Activated naive CD8-positive, alpha-beta T cell treated with anti-CD3 and anti-CD28 coated beads, Interleukin-2, amount 50 U/mL, for 24 hours (primary cell): ENCODE data around the gene RDH8.

Experiments
- ATAC-seq: fragments of 150-1000 bp; cut with Tn5 transposase; one replicate; pipeline ENCODE4 v1.10.0; 2021
- DNase-seq: peaks from one replicate; pipeline ENCODE4 v3.0.0; 2021
- H3K27ac Mint-ChIP-seq: one replicate; pipeline ENCODE4 v1.8.0; 2021; ENCODE audit warnings: mild to moderate bottlenecking, mixed read lengths
- H3K27me3 Mint-ChIP-seq: one replicate; pipeline ENCODE4 v1.8.0; 2021; ENCODE audit warnings: mixed read lengths
- H3K36me3 Mint-ChIP-seq: one replicate; pipeline ENCODE4 v1.8.0; 2021; ENCODE audit warnings: low read depth, mixed read lengths
- H3K4me1 Mint-ChIP-seq: one replicate; pipeline ENCODE4 v1.8.0; 2021; ENCODE audit warnings: mixed read lengths
- H3K4me3 Mint-ChIP-seq: one replicate; pipeline ENCODE4 v1.8.0; 2021; ENCODE audit warnings: mild to moderate bottlenecking, moderate library complexity, mixed read lengths
- H3K9me3 Mint-ChIP-seq: one replicate; pipeline ENCODE4 v1.8.0; 2021; ENCODE audit warnings: mixed read lengths

RDH8 gene

DNA sequence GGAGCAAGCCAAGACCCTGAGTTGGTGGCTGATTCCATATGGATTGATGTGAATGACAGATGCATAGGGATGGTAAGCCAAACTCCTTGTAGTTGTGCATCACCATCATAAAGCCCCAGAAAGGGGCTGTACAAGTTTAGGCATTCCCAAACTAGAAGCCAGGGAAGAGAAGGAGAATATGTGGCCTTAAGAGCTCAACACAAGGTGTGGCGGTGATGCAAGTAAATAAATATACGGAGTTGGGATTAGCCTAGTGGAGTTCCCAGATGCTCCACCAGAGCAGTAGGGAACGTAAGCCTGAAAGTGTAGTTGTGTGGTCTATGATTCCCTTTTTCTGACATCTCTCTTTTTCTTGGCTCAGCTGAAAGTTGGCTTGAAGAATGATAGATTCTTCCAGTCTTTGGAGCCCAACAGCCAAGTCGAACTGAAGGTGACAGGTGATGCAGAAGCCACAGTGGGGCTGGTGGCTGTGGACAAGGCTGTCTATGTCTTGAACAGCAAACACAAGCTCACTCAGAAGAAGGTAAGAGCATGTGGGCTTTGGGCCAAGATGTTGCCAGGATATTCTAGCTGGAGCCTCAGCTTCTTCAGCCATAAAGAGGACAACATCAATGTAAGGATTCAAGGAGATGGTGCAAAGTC, 30.1 kb downstream of the RDH8 start:
- ATAC-seq = no peak
- no peaks in the 10 kb centered on the region for H3K4me1 Mint-ChIP-seq
- peaks cover 28% of the 10 kb centered on the region for H3K27me3 Mint-ChIP-seq
- DNase-seq = no peak
- H3K4me3 Mint-ChIP-seq = no peak overlapping the region
- no peaks in the 10 kb centered on the region for H3K36me3 Mint-ChIP-seq
- H3K27ac Mint-ChIP-seq = no peak overlapping the region
- peaks cover 14% of the 10 kb centered on the region for H3K9me3 Mint-ChIP-seq

DNA sequence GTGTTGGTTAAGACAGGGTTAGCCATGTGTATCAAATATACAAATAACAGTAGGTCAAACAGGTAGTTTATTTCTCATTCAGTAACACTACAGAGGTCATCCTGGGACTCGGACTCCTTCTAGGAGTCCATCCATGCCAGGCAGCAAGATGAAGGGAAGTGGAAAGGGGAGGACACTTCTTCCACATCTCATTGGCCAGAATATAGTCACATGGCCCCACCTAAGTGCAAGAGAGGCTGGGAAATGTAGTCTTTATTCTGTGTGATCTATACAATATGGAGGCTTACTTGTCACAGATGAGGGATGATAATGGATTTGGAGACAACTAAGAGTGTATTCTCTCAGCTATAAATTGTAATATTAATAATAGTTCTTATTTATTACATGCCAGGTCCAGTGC, 31.1 kb downstream of the RDH8 start:
- no peaks in the 10 kb centered on the region for H3K36me3 Mint-ChIP-seq
- peaks cover 14% of the 10 kb centered on the region for H3K9me3 Mint-ChIP-seq
- H3K27ac Mint-ChIP-seq = no peak overlapping the region
- DNase-seq (no peak), ATAC-seq (no peak)
- H3K27me3 Mint-ChIP-seq = peaks cover 22% of the 10 kb centered on the region
- no peaks in the 10 kb centered on the region for H3K4me1 Mint-ChIP-seq
- no peak overlapping the region for H3K4me3 Mint-ChIP-seq

DNA sequence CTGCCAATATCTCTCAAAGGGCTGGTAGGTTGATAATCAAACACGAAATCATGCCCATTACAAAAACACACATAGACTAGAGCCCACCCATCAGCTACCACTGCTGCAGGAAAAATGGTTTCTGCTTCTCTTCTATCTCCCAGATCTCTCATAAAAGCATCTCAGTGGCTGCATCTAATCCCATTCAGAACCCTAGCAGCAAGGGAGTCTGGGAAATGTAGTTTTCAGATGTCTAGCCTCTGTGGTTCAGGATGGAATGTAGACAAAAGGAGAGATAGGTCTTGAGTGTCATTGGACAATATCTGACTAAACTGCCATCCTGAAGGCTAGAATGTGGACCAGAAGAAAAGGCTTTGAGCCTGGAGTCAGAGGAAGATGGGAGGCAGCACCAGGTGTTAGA, 32.1 kb downstream of the RDH8 start:
- ATAC-seq (no peak), DNase-seq (no peak)
- Mint-ChIP-seq H3K27ac (no peak overlapping the region), H3K4me3 (no peak overlapping the region), H3K9me3 (peaks cover 14% of the 10 kb centered on the region), H3K36me3 (no peaks in the 10 kb centered on the region), H3K4me1 (no peaks in the 10 kb centered on the region), H3K27me3 (peaks cover 22% of the 10 kb centered on the region)

GRCh38 chr19:10049626-10050025, 36.3 kb downstream of the RDH8 start:
- Mint-ChIP-seq H3K36me3 (no peaks in the 10 kb centered on the region), H3K27ac (no peak overlapping the region), H3K4me3 (no peak overlapping the region), H3K9me3 (peaks cover 2% of the 10 kb centered on the region), H3K4me1 (no peaks in the 10 kb centered on the region), H3K27me3 (peaks cover 11% of the 10 kb centered on the region)
- DNase-seq (no peak), ATAC-seq (no peak)

GRCh38 chr19:10052602-10053360, 39.5 kb downstream of the RDH8 start:
- no peaks in the 10 kb centered on the region for H3K4me1 Mint-ChIP-seq

GRCh38 chr19:10061717-10062310, 48.5 kb downstream of the RDH8 start:
- Mint-ChIP-seq H3K36me3 (no peaks in the 10 kb centered on the region), H3K4me3 (no peak overlapping the region), H3K9me3 (no peaks in the 10 kb centered on the region), H3K27me3 (peaks cover 23% of the 10 kb centered on the region), H3K27ac (no peak overlapping the region), H3K4me1 (no peaks in the 10 kb centered on the region)
- no peak for DNase-seq
- no peak for ATAC-seq

More at GRCh38 chr19:10052602-10053360, 39.5 kb downstream of the RDH8 start:
- H3K27me3 Mint-ChIP-seq = peaks cover 4% of the 10 kb centered on the region
- no peak for ATAC-seq
- H3K36me3 Mint-ChIP-seq = no peaks in the 10 kb centered on the region
- no peak overlapping the region for H3K27ac Mint-ChIP-seq
- no peak overlapping the region for H3K4me3 Mint-ChIP-seq
- DNase-seq = no peak
- H3K9me3 Mint-ChIP-seq = no peaks in the 10 kb centered on the region

- DNase-seq (no peak), ATAC-seq (no peak)
- Mint-ChIP-seq H3K36me3 (no peaks in the 10 kb centered on the region), H3K27me3 (peaks cover 6% of the 10 kb centered on the region), H3K9me3 (no peaks in the 10 kb centered on the region), H3K27ac (no peak overlapping the region), H3K4me3 (no peak overlapping the region), H3K4me1 (no peaks in the 10 kb centered on the region)
Measured at GRCh38 chr19:10068205-10068604, 54.9 kb downstream of the RDH8 start.

- Mint-ChIP-seq H3K27me3 (peaks cover 6% of the 10 kb centered on the region), H3K9me3 (no peaks in the 10 kb centered on the region), H3K4me1 (no peaks in the 10 kb centered on the region), H3K4me3 (no peak overlapping the region), H3K36me3 (no peaks in the 10 kb centered on the region), H3K27ac (no peak overlapping the region)
- DNase-seq (no peak), ATAC-seq (peak; percentile 22)
Measured at GRCh38 chr19:10069046-10069445, 55.8 kb downstream of the RDH8 start.

DNA sequence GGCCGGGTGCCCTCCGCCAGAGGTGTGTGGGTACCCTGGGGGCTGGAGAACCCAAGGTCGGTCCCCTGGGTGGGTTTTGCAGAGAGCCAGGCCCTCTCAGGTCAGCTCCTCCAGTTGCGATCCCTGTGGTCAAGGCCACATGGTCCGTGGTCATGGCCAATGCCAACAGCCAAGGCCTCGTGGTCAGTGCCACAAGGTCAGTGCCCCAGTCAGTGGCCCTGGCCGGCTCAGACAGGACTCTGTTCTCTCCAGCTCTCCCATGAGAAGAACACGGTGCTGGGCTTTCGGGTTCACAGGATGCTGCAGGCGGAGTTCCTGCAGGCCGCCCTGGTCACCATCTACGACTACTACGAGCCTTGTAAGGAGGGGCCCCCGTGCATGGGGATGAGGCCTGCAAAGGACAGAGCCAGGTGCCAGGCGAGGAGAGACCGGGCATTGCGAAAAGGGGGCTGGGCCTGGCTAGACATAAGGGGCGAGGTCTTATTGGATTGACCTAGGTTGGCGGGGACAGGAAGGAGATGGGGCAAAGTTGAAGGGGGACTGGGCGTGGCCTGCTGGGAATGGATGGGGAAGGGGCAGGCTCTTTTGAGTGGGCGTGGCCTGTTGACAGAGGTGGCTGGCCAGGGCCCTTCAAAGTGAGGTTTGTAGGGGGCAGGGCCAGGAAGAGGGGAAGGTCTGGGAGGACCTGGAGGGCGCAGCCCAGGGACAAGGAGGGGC, 57.6 kb downstream of the RDH8 start:
- Mint-ChIP-seq H3K4me1 (no peaks in the 10 kb centered on the region), H3K27ac (no peak overlapping the region), H3K36me3 (no peaks in the 10 kb centered on the region), H3K4me3 (no peak overlapping the region), H3K27me3 (peaks cover 4% of the 10 kb centered on the region), H3K9me3 (no peaks in the 10 kb centered on the region)
- ATAC-seq (no peak), DNase-seq (no peak)
